Fibroblast of skin of left biceps (primary cell): ENCODE data around the gene PUM2.

Experiments
- DNase-seq, 2 experiments: peaks; one replicate each; pipeline ENCODE4 v3.0.0-alpha.2; 2013; ENCODE audit warnings: low read depth in 2 of 2

PUM2 gene

DNA sequence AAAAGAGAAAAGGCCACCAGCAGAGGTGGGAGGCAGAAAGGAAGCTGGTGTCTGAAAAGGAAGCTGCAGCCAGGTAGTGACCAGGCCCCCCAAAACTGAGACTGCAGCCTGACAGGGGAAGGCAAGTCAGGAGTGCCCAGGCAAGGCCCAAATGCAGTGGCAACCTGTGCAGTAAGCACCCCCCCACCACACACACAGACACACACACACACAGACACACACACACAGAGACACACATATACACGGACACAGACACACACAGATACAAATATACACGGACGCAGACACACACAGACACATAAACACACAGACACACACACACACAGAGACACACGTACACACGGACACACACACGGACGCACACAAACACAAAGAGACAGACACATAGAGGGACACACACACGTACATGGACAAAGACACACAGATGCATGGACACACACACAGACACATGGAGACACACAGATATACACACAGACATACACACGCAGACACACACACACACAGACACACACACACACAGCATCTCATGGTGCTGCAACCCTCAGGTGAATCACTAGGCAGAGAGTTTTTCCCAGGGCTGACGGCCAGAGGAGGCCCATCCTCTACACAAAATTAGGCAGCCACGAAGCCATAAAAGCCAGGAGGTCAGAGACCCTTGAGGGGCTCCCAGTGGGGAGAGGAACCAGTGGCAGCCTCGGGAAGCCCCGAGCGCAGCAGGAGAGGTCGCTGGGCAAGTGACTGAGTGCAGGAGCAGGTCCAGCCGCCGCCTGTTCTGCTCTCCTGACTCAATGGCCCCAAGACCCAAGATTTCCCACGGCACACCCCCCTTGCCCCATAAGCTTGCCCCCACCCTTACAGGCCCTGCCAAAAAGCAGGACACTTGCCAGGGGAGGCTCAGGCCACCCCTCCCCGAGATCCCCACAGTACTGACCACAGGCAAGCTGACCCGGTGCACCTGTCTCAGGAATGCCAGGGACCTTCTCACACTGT is 132.0 kb downstream of the PUM2 start:
- no peak for DNase-seq

DNA sequence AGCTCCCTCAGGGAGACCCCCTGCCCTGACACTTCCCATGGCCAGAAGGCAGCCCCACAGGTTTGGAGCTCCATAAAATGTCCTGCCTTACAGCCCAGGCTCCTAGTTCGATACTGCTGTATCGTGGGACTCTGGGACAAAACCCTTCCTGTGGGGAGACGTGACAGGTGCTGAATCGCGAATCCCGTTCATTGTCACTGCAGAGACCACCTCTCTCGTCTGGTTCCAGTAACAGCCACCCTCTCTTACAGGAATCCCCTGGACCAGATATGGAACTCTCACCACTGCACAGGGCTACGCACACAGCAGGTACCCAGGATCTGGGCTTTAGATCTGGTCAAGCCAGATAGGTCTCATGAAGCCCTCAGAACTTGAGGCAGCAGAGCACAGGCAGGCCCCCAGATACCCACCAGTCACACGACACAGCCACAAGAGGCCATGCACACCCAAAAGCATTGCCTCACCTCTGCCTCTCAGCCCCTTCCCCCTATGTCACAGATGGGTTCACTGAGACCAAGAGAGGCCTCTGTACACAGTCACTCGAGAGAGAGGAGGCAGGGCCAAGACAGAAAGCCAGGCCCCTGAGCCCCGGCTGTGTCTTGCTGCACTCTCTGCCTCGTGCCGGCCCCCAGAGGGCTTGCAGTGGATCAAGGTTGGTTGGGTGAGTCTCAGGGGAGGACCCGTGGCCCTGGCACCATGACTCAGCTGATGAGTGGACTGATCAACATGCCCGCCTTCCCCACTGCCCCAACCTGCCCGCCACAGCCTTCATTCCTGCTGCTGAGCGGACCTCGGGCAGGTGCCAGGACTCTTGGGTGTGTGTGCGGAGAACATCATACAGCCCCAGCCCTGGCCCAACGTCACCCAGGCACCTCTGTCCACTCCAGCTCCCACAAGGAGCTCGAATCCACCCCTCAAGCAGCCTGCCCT is 133.3 kb downstream of the PUM2 start:
- DNase-seq: no peak

DNA sequence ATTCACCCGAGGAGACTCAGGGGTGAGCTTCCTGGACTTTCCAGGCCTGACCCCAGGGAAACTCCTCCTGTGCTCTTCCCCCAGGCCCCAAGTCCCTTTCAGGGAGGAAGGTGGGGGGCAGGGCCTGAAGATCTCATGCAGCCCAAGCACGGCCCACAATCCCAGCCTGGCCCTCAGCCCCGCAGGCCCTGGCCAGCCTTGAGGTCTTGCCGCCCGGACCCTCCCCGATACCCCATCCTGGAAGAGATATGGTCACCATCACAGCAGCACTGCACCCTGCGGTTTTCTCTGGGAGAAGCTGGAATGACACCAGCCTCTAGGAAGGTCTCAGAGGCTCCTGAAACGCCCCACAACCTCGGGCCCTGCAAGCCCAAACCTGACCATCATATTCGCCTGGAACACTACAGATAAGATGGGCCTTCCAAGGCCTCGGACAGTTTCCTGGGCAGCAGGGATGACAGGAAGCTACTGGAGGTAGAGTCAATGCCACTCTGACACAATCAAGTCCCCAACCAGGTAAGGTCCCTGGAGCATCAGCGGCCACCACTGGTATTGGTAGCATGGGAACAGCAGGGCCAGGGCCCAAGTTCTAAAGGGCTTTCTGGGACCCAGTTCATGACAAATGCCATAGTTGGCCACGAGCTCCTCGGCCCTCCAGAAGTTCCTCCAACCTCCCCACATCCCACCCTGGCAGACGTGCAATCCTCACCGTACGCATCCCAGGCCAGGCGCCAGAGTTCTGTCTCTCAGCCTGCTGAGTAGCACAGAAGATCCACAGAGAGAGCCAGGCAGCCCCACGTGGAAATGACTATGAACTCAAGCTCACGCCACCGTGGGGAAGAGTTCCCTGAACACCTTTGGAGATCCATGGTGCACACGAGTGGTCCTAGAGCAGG is 134.3 kb downstream of the PUM2 start:
- no peak for DNase-seq

DNA sequence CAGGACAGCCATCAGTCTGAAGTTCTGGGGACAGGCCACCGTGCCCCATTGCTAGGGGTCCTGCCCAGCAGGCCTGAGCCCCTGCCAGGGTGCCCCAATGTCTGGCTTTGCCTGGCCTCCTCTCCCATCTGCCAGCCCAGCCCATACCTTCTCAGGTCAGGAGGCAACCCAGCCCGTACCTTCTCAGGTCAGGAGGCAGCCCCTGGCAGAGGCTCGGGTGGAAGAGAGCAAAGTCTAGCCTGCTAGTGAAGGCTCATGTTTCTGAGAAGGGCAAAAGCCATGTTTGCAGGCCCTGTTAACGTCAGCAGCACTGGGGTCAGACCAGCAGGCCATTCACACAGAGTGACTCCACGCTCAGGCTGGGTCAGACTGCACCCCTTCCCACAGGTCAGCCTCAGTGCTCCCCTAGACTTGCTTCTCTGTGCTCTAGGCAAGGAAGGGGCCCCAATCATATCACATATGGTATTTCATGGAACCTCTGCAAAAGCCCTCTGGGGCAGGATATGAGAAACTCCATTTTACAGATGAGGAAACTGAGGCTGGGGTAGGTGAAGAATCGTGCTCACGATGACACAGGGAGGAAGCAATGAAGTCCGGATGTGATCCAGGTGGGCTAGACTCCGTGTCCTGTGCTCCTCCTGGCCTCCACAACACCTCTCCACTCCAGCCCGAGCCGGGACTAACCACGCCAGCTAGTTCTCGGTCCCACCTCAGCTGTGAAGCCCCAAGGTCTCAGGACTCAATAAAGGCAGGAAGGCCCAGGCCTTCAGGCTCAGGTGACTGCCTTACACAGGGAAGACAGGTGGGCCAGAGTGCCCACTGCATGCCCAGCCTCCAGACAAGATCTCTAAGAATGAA is 135.2 kb downstream of the PUM2 start:
- DNase-seq: no peak

DNA sequence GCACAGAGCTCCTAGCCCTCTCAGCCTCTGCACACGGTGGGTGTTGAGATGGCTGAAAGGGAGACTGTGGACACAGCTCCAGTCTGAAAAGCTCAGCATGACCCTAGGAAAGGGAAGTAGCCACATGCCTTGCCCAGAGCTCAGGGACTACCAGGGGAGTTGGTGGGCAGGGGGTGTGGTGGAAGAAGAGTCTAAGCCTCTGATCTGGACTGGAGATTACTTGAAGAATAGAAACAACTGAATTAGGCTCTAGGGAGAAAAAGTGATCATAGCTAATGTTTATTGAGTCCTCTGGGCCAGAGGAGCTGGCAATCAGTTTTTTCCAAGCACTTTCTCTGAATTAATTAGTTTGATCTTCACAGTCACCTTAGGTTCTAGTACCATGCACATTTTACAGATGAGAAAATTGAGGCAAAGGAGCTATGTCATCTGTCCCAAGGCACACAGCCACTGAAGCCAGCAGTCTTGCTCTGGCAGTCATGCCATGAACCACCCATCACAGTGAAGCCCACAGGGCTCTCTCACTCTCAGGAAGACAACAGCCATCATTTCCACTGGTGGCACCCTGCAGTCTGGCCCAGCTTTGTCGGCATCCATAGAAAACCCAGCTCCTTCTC is 136.0 kb downstream of the PUM2 start:
- no peak for DNase-seq

DNA sequence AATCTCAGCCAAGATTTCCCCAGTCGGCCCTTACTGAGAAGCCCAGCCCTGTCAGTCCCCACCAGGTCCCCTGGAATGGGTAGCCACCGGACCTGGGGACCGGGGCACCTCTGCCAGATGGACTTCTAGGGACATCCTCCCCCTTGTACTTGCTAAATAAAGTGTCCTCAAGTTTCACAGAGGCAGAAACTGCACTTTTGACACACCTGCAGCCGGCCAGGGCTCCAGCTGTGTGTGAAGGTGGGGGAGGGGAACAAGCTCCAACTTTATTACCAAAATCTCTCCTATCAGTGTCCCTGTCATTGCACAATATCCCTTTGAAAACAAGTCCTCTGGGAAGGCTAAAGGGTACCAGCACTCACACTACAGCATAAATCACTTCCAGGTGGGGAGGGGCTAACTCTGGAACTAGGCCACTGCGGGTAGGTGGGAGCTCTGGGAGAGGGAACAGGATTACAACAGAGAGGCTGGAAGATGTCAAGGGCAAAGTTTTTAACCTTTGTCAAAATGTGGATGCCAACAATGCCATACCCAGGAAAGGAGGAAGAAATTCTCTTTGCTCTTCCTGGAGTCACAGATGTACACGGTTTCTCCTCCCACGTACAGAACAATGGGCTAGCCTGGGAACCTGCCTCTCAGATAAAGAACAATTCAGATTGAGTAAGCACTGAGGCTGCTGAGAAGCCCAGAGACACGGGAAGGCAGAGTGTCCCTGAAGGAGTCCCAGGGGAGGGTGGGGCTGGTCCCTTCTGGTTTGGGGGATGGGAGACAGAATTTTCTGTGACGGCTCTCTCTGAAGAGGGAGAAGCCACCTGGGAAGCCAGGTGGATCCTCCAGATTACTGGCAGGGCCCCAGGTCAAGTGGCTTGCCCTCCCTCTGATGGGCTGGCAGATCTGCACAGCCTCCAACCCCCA is 136.7 kb downstream of the PUM2 start:
- DNase-seq: no peak

DNA sequence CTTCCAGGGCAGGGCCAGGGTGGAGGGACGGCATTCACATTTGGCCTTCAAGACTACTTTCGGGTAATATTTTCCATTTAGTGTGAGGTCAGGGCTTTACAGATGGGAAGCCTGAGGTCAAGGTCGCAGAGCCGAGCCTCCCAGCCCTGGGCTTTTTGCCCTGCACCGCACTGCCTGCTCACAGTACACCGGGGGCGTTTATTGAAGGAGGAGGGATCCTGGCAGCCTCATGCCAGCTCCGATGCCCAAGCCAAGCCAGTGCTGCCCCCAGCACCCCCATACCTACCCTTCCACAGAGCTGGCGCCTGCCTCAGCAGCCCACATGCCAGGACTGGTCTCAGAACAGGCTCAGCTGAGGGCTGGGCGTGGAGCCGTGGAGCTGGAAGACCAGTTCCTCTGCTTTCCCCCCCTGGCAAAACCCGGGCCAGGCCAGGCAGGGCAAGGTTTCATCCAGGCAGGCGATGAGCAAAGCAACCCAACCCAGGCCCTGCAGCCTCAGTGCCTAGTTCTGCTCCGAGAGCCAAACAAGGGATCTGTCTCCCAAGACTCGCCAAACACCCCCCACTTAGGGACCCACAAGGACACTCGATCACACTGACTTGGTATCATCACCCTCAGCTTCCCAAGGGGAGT is 137.7 kb downstream of the PUM2 start:
- DNase-seq: no peak

DNA sequence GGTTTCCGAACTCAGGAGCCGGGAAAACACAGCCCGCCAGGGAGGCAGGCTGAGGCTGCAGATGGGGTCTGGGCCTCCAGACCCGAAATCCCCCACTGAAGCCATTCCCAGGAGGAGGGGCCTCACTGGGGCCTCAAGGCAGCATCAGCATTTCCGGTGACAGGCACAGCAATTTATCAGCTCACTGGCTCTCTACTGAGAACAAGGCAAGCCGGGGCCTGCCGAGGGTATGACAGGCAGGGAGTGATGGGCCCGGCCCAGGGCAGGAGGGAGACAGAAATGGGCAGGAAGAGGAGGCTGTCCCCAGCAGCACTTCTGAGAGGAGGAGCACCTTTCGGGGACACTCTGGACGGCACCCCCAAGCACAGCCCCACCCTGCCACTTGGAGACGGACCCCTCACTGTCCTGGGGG is 138.2 kb downstream of the PUM2 start:
- DNase-seq: no peak

DNA sequence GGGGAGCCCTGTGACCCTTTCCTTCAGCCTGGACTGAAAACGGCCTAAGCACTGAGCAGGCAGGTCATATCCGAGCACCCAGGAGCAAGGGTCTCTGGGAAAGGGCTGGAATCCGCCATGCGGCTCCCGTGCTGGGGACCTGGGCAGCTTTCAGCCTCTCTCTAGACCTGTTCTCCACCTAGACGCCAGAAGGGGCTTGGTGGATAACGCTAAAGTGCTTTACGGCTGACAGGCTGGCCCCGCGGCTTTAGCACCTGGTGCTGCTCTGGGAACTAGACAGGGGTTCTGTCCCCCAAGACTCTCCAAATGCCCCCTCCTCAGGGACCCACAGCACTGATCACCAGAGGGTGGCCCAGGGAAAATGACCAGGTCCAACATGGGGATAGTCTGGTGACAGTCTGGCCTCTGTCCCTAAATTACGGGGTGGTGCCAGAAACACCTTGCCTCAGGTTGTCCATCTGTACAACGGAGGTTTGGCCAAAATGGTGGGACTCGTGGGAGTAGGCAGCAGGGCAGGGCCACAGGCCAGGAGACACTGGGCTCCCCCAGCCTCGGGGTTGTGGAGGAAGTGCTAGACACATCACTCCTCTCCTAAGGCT is 138.7 kb downstream of the PUM2 start:
- no peak for DNase-seq

DNA sequence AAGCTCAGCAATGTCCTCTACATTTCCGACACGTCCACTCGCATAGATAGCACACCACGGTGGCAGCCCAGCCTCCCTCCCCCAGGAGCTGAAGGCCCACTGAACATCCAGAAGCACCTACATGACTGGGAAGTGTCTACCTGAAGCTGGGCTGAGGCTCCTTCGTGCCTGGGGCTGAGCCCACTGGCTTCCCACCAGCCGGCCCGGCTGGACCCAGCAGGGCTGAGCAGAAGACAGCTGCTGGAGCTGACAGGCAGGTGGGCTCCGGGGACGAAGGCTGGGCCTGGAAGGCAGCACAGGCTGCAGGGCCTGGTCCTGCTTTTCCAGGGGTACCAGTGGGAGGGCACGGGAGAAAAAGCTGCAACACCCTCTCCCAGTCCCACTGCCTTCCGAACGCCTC is 139.2 kb downstream of the PUM2 start:
- DNase-seq: no peak

DNA sequence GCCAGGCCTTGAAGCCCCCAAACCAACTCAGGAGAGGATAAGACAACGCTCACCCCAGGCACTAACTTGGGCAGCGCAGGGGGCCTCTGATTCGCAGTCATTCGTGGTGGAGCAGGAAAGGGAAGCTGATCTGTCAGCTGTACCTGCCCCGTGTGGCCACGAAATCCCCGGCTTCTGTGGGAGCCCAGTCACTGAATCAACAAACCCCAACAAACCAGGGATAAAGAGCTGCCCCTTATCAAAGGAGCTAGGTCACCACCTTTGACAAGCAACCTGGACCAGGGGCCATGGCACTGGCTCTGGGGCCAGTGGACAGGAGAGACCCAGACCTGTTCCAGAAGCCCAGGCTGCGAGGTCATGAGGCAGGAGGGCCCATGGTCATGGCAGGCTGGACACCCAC is 140.2 kb downstream of the PUM2 start:
- DNase-seq: no peak

DNA sequence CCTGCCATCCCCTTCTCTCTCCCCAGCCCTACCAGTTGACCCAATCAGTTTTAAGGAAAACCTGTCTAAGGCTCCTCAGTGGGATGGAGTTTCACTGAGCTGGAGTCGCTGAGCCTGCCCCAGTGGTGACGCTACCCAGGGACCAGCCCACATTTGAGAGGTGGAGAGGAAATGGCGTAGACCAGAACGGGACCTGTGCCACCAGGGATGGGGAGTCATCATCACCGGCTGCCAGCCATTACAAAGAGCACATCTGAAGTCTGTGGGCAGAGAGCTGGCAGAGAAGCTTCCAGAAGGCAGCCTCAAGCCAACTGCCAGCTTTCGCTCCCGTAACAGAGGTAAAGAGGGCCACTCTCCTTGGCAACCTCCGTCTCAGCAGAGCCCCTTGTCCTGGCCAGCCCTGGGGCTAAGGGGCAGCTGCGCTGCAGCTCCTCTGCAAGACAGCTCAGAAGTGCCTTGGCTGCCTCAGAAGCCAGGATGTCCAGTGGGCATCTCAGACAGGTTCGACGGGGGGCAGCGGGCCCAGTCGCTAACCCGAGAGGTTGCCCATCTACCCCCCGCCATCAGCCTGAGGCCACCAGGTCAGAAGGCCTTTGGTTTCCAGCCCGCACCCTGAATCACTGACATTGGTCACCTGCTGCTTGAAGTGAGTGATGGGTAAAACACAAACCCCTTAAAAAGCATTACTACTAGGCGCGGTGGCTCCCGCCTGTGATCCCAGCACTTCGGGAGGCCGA is 141.1 kb downstream of the PUM2 start:
- DNase-seq: no peak

DNA sequence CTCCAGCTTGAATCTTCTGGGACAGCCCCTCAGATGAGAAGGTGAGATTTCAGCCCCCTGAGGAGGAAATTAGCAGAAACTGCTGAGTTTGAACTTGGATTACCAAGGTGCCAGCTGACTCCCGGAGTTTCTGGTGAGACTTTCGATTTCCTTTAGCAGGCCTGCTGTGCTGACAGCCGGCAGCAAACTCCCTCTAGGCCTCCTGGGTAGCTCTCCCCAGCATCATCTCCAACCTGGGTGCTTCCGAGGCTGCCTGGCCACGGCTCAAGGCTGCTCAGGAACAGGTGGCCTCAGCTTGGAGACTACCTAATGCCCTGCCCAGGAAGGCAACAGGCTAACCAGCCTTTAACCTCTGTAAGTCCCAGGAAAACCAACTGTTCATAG is 142.2 kb downstream of the PUM2 start:
- DNase-seq: no peak

DNA sequence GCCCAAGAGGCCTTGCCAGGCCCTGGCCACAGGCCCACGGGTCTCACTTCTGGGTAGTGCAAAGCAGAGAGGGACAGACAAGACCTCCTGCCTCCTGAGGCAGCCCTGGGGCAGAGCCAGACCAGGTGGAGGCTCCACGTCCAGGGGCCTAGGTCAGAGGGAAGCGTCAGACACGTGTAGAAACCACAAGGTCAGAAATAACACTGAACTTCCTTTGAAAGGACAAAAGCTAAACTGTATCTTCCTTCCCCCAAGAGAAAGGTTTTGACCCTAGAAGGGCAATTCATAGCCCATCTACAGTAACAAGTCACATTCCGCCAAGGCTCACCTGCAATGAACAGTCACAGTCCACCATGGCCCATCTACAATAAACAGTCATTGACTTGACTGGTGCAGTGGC is 143.6 kb downstream of the PUM2 start:
- DNase-seq: no peak

DNA sequence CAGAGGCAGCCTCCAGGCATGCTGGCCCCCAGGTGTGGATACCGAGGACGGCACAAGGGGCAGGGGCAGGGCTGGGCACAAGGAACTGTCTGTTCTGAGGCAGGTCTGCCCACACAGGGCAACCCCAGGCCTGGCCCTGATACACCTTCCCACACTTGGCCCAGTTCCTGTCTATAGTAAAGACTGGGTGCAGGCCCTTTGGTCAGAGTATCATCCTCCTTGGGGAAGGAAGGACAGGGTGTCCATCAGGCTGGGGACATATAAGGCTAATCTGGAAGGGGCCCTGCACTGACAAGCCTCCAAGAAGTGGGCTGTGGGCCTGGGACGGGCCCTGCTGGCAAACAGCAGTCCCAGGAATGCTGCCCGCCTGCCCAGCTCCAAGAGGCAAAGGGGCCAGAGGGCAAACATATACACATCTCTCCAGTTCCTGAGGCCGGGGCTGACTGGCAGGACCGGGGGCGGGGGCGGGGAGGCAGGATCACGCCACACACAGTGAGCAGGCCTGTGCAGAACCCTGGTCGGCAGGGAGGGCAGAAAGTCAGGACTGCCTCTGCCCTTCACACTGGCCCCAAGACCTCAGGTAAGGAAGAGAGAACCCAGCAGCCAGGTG is 144.6 kb downstream of the PUM2 start:
- no peak for DNase-seq

DNA sequence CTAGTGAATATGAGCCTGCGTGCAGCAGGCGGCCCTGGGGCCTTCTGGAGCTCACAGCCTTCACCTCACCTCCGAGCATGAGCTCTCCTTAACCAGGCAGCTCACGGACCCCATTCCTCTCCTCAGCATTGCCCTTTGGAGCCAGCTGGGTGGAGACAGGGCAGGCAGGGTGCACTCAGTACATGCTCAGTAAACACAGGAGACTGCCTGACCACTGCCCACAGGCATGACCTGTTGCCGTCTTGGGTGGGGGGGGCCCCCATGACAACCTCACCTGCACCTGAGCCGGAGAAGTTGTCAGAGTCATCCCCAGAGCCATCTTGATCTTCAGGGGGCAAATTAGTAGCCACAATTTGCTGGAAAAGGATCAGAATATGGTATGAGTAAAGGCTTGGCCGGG is 145.6 kb downstream of the PUM2 start:
- no peak for DNase-seq
